Cardiac fibroblast (primary cell): ENCODE measurements around the gene KDM5B.
A peak's percentile ranks its signal among the peaks of the same experiment; 100 is the strongest.
"Not testable (repeated sequence)": the region's sequence is repeated elsewhere in the genome, so short reads cannot be mapped to it uniquely, and the experiment has no call there.

Experiments used
- DNase-seq, 2 donors: peaks; one replicate each; pipeline versions ENCODE4 v3.0.0 to v3.0.0-alpha.2; 2010; ENCODE audit warnings: low read depth in 2 of 2
- H3K4me3 ChIP-seq, 2 donors: replicated peaks in 1 of 2; 1 replicate in 1 of 2; 2 replicates in 1 of 2; pipeline ENCODE4 v1.5.1; 2011; ENCODE audit warnings: low read depth in 2 of 2, low read length in 2 of 2, mild to moderate bottlenecking in 2 of 2, moderate library complexity in 1 of 2
- TF ChIP-seq, protein P1 (sequence below): IDR thresholded peaks from one replicate; pipeline ENCODE4 v1.5.1; 2011; ENCODE audit warnings: low read depth, mild to moderate bottlenecking, low read length, inconsistent platforms

The KDM5B gene

DNA sequence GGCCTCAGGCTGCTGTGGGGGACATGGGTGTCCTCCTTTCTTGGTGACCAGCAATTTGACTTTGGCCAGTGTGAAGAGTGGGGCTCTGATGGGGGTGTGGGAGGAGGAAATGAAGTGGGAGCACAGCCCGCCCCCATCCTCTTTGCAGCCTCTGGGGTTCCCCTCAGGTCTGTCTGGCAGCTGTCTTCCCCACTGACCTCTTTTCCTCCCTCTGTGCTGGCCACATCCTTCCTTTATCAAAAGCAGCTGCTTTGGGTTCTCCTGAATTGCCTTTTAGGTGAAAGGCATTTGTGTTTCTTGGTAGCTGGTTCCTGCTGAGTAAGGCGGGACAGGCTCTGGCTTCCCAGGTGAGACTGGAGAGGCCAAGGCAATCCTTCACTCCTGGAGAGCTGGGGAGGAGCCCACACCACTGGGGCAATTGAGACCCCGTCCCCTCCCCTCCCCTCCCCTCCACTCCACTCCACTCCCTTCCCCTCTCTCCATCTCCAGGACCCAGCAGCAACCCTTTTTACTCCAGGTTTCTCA, 27.4 kb upstream of the KDM5B start:
- TF ChIP-seq, protein P1, sequence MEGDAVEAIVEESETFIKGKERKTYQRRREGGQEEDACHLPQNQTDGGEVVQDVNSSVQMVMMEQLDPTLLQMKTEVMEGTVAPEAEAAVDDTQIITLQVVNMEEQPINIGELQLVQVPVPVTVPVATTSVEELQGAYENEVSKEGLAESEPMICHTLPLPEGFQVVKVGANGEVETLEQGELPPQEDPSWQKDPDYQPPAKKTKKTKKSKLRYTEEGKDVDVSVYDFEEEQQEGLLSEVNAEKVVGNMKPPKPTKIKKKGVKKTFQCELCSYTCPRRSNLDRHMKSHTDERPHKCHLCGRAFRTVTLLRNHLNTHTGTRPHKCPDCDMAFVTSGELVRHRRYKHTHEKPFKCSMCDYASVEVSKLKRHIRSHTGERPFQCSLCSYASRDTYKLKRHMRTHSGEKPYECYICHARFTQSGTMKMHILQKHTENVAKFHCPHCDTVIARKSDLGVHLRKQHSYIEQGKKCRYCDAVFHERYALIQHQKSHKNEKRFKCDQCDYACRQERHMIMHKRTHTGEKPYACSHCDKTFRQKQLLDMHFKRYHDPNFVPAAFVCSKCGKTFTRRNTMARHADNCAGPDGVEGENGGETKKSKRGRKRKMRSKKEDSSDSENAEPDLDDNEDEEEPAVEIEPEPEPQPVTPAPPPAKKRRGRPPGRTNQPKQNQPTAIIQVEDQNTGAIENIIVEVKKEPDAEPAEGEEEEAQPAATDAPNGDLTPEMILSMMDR = no peak
- no peak for DNase-seq
- no peak overlapping the region for H3K4me3 ChIP-seq

- TF ChIP-seq, protein P1 = no peak
- no peak for DNase-seq
- no peak overlapping the region for H3K4me3 ChIP-seq
These were observed 26.7 kb upstream of the KDM5B start for GRCh38 chr1:202834771-202835547.

DNA sequence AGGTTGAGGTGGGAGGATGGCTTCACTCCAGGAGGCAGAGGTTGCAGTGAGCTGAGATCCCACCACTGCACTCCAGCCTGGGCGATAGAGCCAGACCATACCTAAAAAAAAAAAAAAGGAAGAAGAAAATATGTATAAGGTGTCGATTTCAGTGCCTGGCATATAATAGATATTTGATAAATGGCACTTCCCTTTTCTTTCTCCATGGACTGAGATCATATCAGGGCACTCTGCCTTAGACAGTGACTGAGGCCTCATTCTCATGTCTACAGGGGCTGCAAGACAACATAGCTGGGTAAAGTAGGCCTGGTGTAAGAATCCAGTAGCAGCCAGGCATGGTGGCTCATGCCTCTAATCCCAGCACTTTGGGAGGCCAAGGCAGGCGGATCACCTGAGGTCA, 23.7 kb upstream of the KDM5B start:
- DNase-seq = no peak
- TF ChIP-seq, protein P1 = no peak
- H3K4me3 ChIP-seq = no peak overlapping the region

DNA sequence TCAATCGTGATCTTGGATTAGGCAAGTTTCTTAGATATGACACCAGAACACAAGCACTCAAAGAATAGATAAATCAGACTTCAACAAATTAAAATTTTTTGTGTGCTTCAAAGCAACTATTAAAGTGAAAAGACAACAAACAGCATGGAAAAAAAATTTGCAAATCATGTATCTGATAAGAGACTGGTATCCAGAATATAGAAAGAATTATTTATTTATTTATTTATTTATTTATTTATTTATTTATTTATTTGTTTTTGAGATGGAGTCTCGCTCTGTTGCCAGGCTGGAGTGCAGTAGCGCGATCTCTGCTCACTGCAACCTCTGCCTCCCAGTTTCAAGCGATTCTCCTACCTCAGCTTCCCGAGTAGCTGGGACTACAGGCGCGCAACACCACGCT, 21.0 kb upstream of the KDM5B start:
- DNase-seq, H3K4me3 ChIP-seq: not testable (repeated sequence)

DNA sequence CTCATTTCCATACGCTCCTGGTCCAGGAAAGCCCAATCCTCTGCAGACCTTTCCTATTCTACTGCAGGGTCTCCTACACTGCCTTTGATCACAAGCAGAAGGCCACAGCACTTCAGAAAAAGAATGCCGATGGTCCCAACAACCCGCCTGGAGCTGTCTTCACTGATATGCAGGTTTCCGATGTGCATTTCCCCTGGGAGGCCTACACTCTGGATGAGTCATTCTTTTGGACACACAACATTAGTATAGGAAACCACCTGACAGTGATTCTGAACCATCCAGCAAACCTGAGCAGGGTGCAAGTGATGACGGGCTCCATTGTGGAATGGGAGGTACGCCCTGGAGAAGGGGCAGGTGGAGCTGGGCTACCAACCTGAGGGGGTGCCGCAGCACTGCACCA, 17.5 kb upstream of the KDM5B start:
- no peak overlapping the region for H3K4me3 ChIP-seq
- no peak for DNase-seq
- TF ChIP-seq, protein P1 = no peak

- no peak overlapping the region for H3K4me3 ChIP-seq
- peak; percentile 50 to 51 for DNase-seq
- TF ChIP-seq, protein P1 = no peak
These were observed 13.2 kb upstream of the KDM5B start for GRCh38 chr1:202821467-202821866.

- no peak overlapping the region for H3K4me3 ChIP-seq
- no peak for DNase-seq
- TF ChIP-seq, protein P1 = no peak
These were observed 10.6 kb upstream of the KDM5B start for GRCh38 chr1:202818819-202819218.
